HG03039 (cell line): ENCODE data around the gene RAB6B.

Experiments
- ATAC-seq: cut with Tn5 transposase; IDR thresholded peaks from one replicate; pipeline ENCODE4 v1.9.1; 2021; ENCODE audit warnings: mild to moderate bottlenecking, moderate library complexity; ENCODE audit not compliant: unreplicated experiment

RAB6B gene

DNA sequence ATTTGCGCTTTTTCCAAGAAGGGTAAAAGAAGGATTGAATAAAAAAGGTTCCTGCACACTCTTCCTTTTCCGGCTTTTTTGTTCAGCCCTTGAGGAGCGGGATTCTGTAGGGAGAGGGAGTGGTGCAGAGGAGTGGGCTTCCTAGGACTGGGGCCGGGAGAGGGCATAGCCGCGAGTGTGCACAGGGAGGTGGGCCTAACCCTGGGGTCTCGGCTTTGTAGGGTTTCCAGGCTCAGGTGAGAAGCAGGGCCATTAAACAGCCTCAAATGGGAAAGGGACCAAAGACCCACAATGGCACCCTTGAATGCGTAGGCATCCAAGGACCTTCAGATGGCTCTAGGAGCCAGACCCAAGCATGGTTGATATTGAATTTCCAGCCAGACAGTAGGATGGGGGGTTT, 35.4 kb upstream of the RAB6B start:
- ATAC-seq = no peak

DNA sequence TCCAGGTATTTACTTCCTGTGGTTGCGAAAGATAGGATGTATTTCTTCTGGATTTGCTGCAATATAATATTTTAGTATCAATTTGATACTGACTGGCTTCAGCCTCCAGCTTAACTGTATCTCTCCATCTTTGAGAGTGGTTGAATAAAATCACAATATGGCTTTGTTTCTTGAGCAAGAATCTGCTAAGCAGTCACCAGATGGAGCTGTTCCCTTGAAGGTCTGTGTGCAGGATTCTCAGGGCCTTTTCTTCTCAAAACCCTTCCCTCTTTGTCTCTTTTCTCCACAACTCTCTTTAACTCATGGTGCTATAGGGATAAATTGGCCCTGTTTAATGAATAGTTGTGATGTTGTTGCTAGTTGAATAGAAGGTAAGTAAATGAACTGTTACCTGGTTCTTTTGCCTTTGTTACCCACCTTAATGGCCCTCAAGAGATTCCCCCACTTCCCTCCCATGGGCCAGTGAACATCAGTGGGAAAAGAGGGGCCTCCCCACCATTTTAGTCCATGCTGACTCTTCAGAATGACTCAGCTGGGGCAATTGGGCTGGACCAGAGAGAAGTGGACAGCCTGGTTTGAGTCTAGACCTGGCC, 34.8 kb upstream of the RAB6B start:
- no peak for ATAC-seq

DNA sequence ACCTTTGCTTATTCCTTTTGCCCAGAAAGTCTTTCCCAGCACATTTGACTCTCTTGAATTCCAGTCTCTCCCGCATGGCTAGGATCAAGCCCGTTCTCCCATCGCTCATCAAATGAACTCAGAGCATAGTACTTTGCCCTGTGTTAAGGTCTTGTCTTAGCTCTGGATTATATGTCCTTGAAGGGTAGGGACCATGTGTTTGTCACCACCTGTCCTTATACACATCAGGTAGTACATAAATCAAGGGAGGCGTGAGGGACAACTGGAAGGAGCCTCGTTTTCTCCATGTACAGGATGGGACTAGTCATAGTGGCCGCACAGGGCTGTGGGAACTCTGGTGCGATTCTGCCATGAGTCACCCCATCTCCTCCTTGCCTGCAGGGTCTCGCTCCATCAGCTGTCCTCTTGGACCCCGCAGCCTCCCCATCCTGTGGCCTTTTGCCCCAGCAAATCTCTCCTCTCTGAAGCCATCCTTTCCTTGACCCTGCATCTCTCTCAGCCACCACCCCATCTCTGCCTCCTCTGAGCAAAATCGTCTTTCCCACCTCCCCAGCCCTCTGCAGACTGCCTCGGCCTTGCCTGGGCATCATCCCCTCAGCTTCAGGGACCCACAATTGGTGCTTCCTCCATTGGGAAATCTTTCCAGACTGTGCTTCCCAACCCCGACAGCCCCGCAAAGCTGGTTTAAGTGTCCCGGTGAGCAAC, 33.4 kb upstream of the RAB6B start:
- no peak for ATAC-seq

DNA sequence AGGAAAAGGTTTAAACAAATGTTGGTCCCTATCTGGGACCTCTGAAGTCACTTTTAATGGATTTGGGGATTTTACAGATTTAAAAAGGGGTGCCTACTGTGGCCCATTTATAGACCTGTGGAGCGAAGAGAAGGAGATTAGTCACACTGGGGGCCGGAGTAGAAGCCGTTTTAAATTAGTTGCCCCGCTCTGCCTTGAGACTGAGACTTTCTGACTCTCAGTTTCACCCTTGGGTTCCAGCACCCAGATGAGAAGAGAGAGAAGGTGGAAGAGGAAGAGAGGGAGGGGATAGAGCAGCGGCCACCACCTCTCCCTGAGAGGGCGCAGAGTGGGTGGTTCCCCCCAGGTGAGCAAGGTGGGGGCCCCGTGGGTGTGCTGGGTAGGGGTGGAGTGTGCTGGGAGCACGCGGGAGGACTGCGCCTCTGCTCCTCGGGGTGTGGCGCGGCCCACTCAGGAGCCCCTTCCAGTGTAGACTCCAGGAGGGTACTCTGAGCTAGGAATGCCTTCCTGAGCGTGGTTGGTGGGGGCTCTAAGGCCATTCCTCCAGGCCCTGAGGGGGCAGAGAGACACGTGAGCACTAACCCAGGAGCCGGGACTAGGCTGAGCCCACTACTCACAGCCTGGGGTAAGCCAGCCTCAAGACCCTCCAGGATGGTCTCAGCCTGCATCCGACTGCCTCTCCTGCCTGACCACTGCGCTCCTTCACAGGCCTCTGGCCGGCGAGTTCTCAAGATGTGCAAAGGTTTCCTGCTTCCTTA, 32.6 kb upstream of the RAB6B start:
- no peak for ATAC-seq

DNA sequence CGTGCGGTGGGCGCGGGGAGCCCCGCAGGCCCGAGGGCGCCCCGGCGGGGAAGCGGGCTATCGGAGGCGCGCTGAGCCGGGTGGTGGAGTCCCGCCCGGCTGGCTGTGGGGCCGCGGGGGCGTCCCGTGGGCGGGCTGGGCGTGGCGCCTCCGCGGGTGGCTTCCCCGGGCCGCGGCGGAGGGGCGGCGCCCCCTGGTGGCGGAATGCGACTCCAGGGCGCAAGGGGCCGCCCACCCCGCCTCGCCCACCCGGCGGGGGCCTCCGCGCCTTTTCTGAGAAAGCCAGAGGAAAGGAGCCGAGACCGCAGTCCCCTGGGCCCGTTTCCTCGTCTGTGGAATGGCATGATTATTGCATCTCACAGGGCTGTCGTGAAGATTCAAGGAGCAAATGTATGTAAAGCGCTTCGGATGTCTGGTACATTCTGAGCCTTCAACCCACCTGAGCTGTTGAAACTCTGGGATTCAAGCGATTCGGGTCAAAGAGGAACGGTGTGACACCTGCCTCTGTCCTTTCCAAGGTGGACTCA, 31.9 kb upstream of the RAB6B start:
- peak; percentile 77 for ATAC-seq

DNA sequence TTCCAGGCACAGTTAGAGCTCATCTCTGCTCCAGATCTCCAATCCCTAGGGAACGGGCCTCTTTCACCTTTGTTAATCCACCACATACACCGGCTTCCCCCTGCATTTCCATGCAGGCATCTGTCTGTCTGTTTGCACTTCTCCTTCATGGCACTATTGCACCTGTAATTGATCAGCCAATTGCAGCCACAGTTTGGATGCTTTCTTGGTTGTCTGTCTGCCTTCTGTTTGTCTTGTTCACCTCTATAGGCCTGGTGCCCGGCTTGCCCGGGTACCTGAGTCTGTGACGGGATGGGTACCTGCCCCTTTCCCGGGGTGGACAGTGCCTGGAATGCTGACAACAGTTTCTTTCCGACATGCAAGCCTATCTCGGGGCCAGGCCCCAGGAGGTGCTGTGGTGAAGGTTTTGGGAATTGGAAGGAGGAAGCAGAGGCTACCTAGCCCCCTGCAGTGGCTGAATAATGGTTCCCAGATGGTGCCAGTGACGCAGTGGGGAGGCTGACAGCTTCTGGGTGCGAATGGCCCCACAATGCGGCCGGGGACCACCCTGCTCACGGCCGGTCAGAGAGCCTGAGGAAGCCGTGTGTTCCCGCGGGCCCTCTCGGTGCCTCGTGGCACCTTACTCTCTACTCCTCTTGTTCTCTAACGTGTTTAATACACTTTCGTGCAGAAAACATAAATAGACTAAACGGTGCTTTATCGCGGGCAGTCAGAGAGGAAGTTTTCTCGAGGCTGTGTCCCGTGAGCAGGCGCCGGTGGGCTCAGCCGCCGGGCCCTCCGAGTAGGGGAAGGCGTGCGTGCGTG, 31.3 kb upstream of the RAB6B start:
- ATAC-seq = no peak

DNA sequence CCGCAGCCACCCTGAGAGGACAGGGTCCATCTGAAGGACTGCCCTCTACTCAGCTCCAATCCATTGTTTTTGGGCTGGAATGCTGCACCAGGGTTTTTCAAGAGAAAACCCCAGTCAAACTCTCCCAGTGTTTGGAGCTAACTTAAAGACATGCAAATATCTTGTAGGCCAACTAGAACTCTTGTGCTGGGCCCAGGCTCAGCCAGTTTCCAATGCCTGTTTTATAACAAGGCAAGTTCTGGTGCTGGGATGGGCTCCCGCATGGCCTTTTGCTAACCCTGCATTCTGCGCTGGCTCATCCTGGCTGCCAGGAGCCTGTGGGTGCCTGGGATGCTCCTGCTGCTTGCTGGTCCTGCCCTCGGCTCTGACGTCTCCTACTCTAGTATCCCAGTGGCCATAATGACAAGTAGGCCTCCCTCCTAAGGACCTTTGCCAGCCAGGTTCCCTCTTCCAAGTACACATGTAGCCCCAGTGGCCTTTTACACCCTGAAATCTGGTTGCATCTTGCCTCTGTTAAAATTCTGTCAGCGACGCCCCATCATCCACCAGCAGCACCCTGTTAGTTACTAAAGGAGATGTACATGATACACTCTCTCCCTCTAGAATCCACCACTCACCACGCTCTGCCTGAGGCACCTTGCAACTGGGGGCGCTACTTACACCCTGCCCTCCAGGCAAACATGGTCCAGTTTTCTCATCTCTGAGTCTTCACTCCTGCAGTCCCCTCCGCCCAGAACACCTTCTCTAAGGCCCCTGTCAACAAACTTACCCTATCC, 30.5 kb upstream of the RAB6B start:
- no peak for ATAC-seq

DNA sequence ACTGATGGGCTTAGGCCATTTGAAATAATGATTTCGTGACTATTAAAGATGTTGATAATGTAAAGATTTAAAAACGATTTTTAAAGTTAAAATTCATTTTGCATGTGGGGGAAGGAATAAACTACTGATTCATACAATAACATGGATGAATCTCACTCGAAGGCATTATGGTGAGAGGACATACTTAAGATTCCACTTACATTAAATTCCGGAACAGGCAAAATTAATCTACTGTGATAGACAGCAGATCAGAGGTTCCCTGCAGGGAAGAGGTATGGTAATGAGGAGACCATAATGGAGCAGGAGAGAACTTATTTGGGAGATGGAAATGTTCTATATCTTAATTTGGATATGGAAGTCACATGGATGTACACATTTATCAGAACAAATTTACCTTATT, 28.4 kb upstream of the RAB6B start:
- ATAC-seq = no peak

DNA sequence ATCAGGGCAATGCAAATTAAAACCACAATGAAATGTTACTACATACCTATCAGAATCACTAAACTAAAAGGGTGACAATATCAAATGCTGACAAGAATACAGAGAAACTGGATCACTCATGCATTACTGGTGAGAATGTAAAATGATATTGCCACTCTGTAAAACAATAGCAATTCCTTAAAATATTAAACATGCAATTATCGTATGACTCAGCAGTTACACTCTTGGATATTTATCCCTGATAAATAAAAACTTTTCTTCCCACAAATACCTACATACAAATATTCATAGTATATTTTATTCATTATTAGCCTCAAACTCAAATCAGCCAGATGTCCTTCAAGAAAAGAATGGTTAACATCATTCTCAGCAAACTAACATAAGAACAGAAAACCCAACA, 25.9 kb upstream of the RAB6B start:
- no peak for ATAC-seq

DNA sequence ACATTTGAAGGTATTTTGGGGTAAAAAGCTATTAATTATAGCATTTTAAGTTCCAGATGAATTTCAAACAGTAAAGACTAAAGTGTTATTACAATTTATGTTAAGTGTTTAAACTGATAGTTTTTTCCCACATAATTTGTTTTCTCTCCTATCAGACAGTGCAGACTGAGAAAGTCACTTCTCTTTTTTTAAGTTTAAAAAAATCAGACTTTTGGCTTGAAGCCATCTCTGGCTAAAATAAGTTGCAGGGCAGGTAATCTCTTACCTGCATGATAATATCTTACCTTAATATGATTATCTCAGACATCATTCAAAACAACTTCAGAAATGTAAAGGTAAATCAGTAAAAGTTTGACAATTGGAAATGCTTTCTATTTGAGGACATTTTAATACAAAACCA, 21.5 kb upstream of the RAB6B start:
- no peak for ATAC-seq

DNA sequence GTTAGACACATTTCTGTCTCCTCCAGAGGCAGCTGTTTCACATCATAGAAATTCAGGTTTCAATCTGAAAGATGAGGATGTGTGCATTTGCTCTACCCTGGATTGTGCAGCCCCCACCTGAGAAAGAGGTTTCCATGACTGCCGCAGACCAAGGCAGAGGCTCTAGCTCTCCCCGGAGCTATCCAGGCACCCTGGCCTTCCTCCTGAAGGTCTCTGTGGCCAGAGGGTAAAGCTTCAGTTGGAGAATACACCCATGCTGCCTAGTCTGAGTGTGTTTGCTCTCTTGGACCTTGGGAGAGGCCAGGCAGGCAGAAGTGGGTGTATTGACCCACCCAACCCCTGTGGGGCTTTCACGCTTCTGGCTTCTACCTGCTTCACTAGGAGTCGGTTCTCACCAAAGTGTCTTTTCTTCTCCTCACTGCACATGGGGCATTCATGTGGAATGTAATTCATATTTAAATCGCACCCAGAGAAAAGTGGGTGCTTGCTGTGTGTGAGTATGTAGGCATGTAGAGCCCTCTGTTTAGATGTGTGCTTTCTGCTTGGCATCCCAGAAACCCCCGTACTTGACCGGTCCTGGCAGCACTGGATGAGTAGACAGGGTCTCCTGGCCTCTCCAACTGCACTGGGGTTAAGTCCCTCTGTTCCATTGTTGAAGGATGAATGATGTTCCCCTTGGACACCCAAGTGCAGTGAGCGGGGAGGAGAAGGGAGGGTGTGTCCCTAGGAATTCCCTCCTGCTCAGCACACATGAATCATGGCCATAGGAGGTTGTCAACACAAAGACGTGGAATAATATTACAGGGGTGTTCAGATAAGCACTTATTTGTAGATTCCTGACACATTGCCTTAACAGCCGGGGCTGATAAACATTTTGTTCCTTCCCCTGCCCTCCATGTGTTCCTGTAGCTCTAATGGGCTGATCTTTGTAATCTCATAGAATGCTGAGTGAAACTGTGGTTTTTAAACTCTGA, 20.3 kb upstream of the RAB6B start:
- no peak for ATAC-seq

DNA sequence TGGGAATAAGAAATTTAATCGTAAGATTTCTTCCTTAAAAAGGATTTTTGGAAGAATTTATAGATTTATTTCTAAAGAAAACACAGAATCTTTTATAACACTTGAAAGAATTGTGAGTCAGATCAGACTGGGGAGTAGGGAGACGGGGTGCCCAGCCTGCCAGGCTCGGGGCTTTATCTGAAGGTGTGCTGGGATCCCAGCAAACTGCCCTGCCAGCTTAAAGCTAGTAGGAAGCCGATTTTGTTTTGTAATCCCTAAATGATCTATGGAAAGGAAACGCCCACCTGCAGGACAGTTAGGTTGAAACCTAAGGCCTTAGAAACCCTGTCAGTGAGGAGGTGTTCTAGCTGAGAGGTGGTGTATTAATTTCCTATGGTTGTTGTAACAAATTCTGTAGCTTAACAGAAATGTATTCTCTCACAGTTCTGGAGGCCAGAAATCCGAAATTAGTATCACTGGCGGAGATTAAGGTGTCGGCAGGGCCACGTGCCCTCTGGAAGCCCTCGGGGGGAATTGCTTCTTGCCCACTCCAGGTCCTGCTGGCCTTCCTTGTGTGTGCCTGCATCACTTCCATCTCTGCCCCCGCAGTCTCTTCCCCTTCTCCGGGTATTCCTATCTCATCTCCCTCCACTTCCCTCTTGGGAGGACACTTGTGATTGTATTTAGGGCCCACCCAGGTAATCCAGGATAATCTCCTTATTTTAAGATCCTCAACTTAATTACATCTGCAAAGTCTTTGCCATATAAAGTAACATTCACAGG, 19.3 kb upstream of the RAB6B start:
- no peak for ATAC-seq

DNA sequence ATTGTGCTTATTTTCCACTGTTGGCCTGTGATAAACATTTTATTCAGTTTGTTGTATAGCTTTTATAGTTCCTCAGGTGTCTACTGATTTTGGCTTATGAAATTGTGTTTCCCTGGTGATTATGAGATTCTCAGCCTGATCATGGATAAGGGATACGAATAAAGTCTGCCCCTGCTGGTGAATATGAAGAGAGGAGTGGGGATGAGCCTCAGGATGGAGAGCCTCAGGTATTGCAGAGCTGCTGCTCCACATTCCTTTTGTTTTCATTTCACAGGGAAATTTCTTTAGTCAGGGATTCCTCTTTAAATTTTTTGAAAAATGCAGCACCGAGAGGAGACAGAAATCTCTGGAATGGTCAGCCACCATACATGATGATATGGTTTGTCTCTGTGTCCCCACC, 14.7 kb upstream of the RAB6B start:
- no peak for ATAC-seq

DNA sequence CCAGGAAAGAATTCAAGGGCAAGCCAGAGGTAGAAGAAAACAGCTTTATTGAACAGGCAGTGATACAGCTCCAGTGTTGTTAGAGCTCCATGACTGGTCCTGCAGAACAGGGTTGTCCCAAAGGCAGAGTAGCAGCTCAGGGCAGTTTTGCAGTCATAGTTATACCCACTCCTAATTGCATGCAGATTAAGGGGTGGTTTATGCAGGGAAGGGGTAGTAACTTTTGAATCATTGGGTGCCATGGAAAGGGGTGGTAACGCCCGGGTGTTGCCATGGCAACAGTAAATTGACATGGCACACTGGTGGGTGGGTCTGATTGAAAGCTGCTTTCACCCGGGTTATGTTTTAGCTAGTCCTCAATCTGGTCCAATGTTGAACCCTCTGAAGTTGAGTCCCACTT, 9.7 kb upstream of the RAB6B start:
- no peak for ATAC-seq

DNA sequence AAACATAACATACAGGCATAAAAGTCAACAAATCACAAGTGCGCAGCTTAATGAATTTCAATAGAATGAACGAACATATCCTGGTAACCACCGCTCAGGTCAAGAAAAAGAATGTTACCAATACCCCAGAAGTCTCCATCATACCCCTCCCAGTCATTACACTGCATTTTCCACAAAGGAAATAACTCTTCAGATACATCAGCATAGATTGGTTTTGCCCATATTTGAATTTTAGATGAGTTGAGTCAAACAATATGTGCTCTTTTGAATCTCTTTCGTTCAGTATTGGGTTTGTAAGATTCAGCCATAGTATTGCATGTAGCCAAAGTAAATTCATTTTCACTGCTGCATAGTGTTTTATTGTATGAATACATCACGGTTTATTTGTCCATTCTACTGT, 6.2 kb upstream of the RAB6B start:
- no peak for ATAC-seq

DNA sequence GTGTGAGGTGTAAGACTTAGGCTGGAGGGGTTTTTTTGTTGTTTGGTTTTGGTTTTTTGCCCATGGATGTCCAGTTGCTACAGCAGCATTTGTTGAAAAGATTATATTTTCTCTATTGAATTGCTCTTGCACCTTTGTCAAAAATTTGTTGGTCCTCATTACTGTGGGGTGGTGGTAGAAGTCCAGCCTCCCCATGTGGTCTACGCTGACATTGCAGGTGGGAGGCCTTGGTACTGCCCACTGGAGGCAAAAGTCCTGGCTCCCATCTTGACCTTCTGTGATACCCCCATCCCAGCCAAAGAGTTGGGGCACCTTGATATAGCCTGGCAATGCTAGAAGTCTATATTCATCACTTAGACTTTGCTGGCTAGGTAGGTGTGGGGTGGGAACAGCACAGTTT, 5.4 kb upstream of the RAB6B start:
- no peak for ATAC-seq

DNA sequence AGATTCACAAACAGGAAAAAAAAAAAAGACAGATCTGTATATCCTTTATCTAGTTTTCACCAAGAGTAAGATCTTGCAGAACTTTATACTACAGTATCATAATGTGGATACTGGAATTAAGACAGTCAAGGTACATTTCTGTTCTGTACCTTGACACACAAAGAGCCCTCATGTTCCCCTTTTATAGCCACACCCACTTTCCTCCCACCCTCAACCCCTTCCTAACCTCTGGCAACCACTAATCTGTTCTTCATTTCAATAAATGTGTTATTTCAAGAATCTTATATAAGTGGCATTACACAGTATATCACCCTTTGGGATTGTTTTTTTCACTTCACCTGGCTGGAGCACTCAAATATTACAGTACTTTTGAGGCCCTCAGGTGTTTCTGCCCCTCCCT, 3.6 kb upstream of the RAB6B start:
- ATAC-seq = no peak

DNA sequence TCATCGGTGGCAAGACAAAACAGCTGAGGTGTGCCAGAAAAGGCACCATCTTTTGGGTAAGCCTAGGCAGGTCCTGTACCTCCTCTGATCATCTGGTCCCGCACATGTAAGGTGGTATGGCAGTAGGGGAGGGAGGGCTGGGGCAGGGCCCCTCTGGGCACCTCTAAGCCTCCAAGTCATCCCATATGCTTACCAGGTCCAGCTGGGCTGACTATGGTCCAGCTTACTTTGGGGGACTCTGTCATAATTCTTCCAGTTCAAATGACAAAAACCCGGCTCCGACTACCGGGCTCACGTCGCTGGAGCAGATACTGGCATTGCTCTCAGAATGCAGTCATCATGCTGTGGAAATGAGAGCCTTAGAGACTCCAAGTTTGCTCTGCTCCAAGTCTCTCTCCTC, 1.9 kb upstream of the RAB6B start:
- ATAC-seq = no peak
